Smooth muscle cell (in vitro differentiated cells): ENCODE data around the gene IMMP2L. TPM values are rescaled to one million over a fixed set of nuclear protein-coding genes. Genes with fewer than 3 reads are reported as not detected.

ENCODE experiments used
- DNase-seq: peaks from one replicate; lab custom pipeline; 2025; ENCODE audit not compliant: unreplicated experiment; lab: John Stamatoyannopoulos, UW
- H2AFZ ChIP-seq: fragments of 200-600 bp; sonication (generic); 2 replicates; pipeline ENCODE4 v1.6.0; 2016; ENCODE audit warnings: antibody characterized with exemption, low read depth, mild to moderate bottlenecking
- H3F3A ChIP-seq: fragments of 200-600 bp; sonication (generic); 2 replicates; pipeline ENCODE4 v1.6.0; 2017; ENCODE audit warnings: antibody characterized with exemption, low read depth
- H3K27ac ChIP-seq: fragments of 200-600 bp; sonication (generic); 2 replicates; pipeline ENCODE4 v1.5.1; 2016; ENCODE audit warnings: low read depth, mild to moderate bottlenecking
- H3K27me3 ChIP-seq: fragments of 200-600 bp; sonication (generic); 2 replicates; pipeline ENCODE4 v1.6.1; 2016; ENCODE audit warnings: low read depth, mild to moderate bottlenecking
- H3K36me3 ChIP-seq: fragments of 200-600 bp; sonication (generic); 2 replicates; pipeline ENCODE4 v1.5.1; 2016; ENCODE audit warnings: low read depth
- H3K4me1 ChIP-seq: fragments of 200-600 bp; sonication (generic); 2 replicates; pipeline ENCODE4 v1.5.1; 2016; ENCODE audit warnings: low read depth
- H3K4me2 ChIP-seq: fragments of 200-600 bp; sonication (generic); 2 replicates; pipeline ENCODE4 v1.6.0; 2016; ENCODE audit warnings: mild to moderate bottlenecking
- H3K4me3 ChIP-seq: fragments of 200-600 bp; sonication (generic); 2 replicates; pipeline ENCODE4 v1.5.1; 2016; ENCODE audit warnings: mild to moderate bottlenecking
- H3K79me2 ChIP-seq: fragments of 200-600 bp; sonication (generic); 2 replicates; pipeline ENCODE4 v1.6.0; 2016; ENCODE audit warnings: low read depth, mild to moderate bottlenecking
- H3K9ac ChIP-seq: fragments of 200-600 bp; sonication (generic); 2 replicates; pipeline ENCODE4 v1.6.0; 2016; ENCODE audit warnings: low read depth
- H3K9me3 ChIP-seq: fragments of 200-600 bp; sonication (generic); replicated peaks from 2 replicates; pipeline ENCODE4 v1.5.1; 2016; ENCODE audit warnings: low read depth
- H4K20me1 ChIP-seq: fragments of 200-600 bp; sonication (generic); 2 replicates; pipeline ENCODE4 v1.6.0; 2016; ENCODE audit warnings: low read depth
- WGBS: methylation state at CpG from one replicate; pipeline ENCODE4 v1.1.7; 2016; ENCODE audit warnings: low lambda C conversion rate; 5-methylcytosine and 5-hydroxymethylcytosine counted together
- polyA plus RNA-seq: library from polyadenylated mRNA; unstranded; fragments of >200 nt; fragmentation: Nextera tagmentation; extraction: Ambion mirVana; gene quantifications from 2 replicates; pipeline ENCODE4 v1.2.1, GENCODE V29; 2016
- total RNA-seq: library from RNA; depleted of rRNA; stranded (reverse); fragments of >200 nt; gene quantifications from 2 replicates; pipeline ENCODE4 v1.2.3, GENCODE V29; 2014
- TF ChIP-seq, protein P1 (sequence below): fragments of 200-600 bp; sonication (generic); IDR thresholded peaks from 2 replicates; pipeline ENCODE4 v1.5.1; 2017; ENCODE audit warnings: borderline replicate concordance, mild to moderate bottlenecking, antibody characterized with exemption; ENCODE audit not compliant: insufficient read depth, poor library complexity, severe bottlenecking

IMMP2L gene
- total and polyA plus RNA-seq, 2 experiments from 2014 or later = 10.9 to 11.1 TPM

- H3K4me2 ChIP-seq = no peak overlapping the region
- no peaks in the 10 kb centered on the region for H3K27me3 ChIP-seq
- H3F3A ChIP-seq = no peaks in the 10 kb centered on the region
- H3K27ac ChIP-seq = no peak overlapping the region
- H3K9me3 ChIP-seq = no peaks in the 10 kb centered on the region
- H4K20me1 ChIP-seq = no peaks in the 10 kb centered on the region
- DNase-seq = no peak
- TF ChIP-seq, protein P1, sequence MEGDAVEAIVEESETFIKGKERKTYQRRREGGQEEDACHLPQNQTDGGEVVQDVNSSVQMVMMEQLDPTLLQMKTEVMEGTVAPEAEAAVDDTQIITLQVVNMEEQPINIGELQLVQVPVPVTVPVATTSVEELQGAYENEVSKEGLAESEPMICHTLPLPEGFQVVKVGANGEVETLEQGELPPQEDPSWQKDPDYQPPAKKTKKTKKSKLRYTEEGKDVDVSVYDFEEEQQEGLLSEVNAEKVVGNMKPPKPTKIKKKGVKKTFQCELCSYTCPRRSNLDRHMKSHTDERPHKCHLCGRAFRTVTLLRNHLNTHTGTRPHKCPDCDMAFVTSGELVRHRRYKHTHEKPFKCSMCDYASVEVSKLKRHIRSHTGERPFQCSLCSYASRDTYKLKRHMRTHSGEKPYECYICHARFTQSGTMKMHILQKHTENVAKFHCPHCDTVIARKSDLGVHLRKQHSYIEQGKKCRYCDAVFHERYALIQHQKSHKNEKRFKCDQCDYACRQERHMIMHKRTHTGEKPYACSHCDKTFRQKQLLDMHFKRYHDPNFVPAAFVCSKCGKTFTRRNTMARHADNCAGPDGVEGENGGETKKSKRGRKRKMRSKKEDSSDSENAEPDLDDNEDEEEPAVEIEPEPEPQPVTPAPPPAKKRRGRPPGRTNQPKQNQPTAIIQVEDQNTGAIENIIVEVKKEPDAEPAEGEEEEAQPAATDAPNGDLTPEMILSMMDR = no peak
- no peaks in the 10 kb centered on the region for H3K36me3 ChIP-seq
- peaks cover 13% of the 10 kb centered on the region for H3K4me1 ChIP-seq
- no peaks in the 10 kb centered on the region for H3K79me2 ChIP-seq
- WGBS = 77% methylated on average over 3 of the region's 3 CpGs
- no peak overlapping the region for H2AFZ ChIP-seq
- H3K9ac ChIP-seq = no peak overlapping the region
- no peak overlapping the region for H3K4me3 ChIP-seq
Measured at GRCh38 chr7:111018960-111019736, 543.1 kb downstream of the IMMP2L start.

- Histone ChIP-seq H3K79me2 (no peaks in the 10 kb centered on the region), H3K4me1 (peaks cover 13% of the 10 kb centered on the region), H3K9ac (no peak overlapping the region), H3K4me3 (no peak overlapping the region), H2AFZ (no peak overlapping the region), H3K27me3 (no peaks in the 10 kb centered on the region), H3K9me3 (no peaks in the 10 kb centered on the region), H3F3A (no peaks in the 10 kb centered on the region), H3K36me3 (no peaks in the 10 kb centered on the region), H3K27ac (no peak overlapping the region), H4K20me1 (no peaks in the 10 kb centered on the region), H3K4me2 (no peak overlapping the region)
- TF ChIP-seq, protein P1 = no peak
- no peak for DNase-seq
- 92% methylated on average over 4 of the region's 4 CpGs for WGBS
Measured at GRCh38 chr7:111018447-111018846, 543.8 kb downstream of the IMMP2L start.

DNA sequence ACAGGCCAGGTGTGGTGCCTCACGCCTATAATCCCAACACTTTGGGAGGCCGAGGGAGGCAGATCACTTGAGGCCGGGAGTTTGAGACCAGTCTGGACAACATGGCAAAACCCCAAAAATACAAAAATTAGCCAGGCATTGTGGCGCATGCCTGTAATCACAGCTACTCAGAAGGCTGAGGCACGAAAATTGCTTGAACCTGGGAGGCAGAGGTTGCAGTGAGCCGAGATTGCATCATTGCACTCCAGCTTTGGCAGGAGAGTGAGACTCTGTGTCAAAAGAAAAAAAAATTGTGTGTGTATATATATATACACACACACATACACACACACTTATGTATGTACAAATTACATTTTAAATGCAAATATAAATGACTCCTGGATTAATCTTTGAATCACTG is 548.2 kb downstream of the IMMP2L start:
- no peak overlapping the region for H3K9ac ChIP-seq
- DNase-seq = no peak
- WGBS = 97% methylated on average over 6 of the region's 6 CpGs
- no peak overlapping the region for H2AFZ ChIP-seq
- no peaks in the 10 kb centered on the region for H3F3A ChIP-seq
- H3K36me3 ChIP-seq = no peaks in the 10 kb centered on the region
- no peaks in the 10 kb centered on the region for H4K20me1 ChIP-seq
- H3K4me2 ChIP-seq = no peak overlapping the region
- H3K79me2 ChIP-seq = no peaks in the 10 kb centered on the region
- TF ChIP-seq, protein P1 = no peak
- H3K9me3 ChIP-seq = no peaks in the 10 kb centered on the region
- H3K27ac ChIP-seq = no peak overlapping the region
- H3K4me1 ChIP-seq = peaks cover 8% of the 10 kb centered on the region
- no peaks in the 10 kb centered on the region for H3K27me3 ChIP-seq
- no peak overlapping the region for H3K4me3 ChIP-seq
